SK-N-SH (cell line): ENCODE data around the gene PRMT9. TPM values are rescaled to one million over a fixed set of nuclear protein-coding genes. Genes with fewer than 3 reads are reported as not detected.

Experiments
- CTCF ChIA-PET: fragments of 300-600, 350-600 bp; formaldehyde crosslinking; extraction: SDS; loops from one replicate; lab custom pipeline; 2021; lab: Yijun Ruan, JAX
- POLR2A ChIA-PET: fragments of 350-600 bp; sonication (Branson Sonifier 250); formaldehyde crosslinking; extraction: SDS; loops from one replicate; lab custom pipeline; 2020; ENCODE audit warnings: antibody characterized with exemption, inconsistent platforms; lab: Yijun Ruan, JAX
- DNase-seq: peaks from one replicate; pipeline ENCODE4 v3.0.0; 2012
- H2AFZ ChIP-seq: fragments of 200-600 bp; sonication (generic); 2 replicates; pipeline ENCODE4 v1.8.1; 2016; ENCODE audit warnings: antibody characterized with exemption, mild to moderate bottlenecking, low read depth
- H3F3A ChIP-seq: fragments of 200-600 bp; sonication (generic); replicated peaks from 2 replicates; pipeline ENCODE3; 2016; ENCODE audit warnings: antibody characterized with exemption, mild to moderate bottlenecking; ENCODE audit not compliant: insufficient read depth
- H3K27ac ChIP-seq, 2 experiments: fragments of 200-500 bp in 1 of 2; fragments of 200-600 bp in 1 of 2; sonication (Bioruptor generic) in 1 of 2; sonication (generic), shearing (Covaris generic) in 1 of 2; 2 replicates each; pipeline versions ENCODE4 v1.5.1 to v1.6.1; 2014 to 2016; ENCODE audit warnings: low read depth in 2 of 2, inconsistent platforms in 1 of 2, low read length in 1 of 2, mild to moderate bottlenecking in 1 of 2, mixed read lengths in 1 of 2
- H3K27me3 ChIP-seq: fragments of 200-600 bp; sonication (generic), shearing (Covaris generic); 2 replicates; pipeline ENCODE4 v1.6.1; 2016; ENCODE audit warnings: mixed run types; ENCODE audit not compliant: insufficient read depth
- H3K36me3 ChIP-seq, 2 experiments: fragments of 200-500 bp in 1 of 2; fragments of 200-600 bp in 1 of 2; sonication (Bioruptor generic) in 1 of 2; sonication (generic) in 1 of 2; replicated peaks in 1 of 2; 2 replicates each; pipeline versions ENCODE3 to v1.5.1; 2014 to 2016; ENCODE audit warnings: low read length in 1 of 2, mild to moderate bottlenecking in 1 of 2; ENCODE audit not compliant: insufficient read depth in 2 of 2, control insufficient read depth in 1 of 2
- H3K4me1 ChIP-seq, 2 experiments: fragments of 200-500 bp in 1 of 2; fragments of 200-600 bp in 1 of 2; sonication (Bioruptor generic) in 1 of 2; sonication (generic), shearing (Covaris generic) in 1 of 2; 2 replicates each; pipeline versions ENCODE4 v1.5.1 to v1.6.1; 2014 to 2016; ENCODE audit warnings: low read depth in 1 of 2, low read length in 1 of 2, mixed run types in 1 of 2; ENCODE audit not compliant: insufficient read depth in 2 of 2, control insufficient read depth in 1 of 2
- H3K4me2 ChIP-seq: fragments of 200-600 bp; sonication (generic), shearing (Covaris generic); 2 replicates; pipeline ENCODE4 v1.6.1; 2017; ENCODE audit warnings: mixed run types
- H3K4me3 ChIP-seq, 2 experiments: fragments of 200-500 bp in 1 of 2; fragments of 200-600 bp in 1 of 2; sonication (Bioruptor generic) in 1 of 2; sonication (generic), shearing (Covaris generic) in 1 of 2; 2 replicates each; pipeline versions ENCODE4 v1.5.1 to v1.8.1; 2014 to 2016; ENCODE audit warnings: low read depth in 2 of 2, inconsistent platforms in 1 of 2, low read length in 1 of 2, mild to moderate bottlenecking in 1 of 2, mixed read lengths in 1 of 2, moderate library complexity in 1 of 2
- H3K79me2 ChIP-seq: fragments of 200-600 bp; sonication (generic); 2 replicates; pipeline ENCODE4 v1.8.1; 2017; ENCODE audit warnings: mild to moderate bottlenecking; ENCODE audit not compliant: insufficient read depth
- H3K9ac ChIP-seq: fragments of 200-600 bp; sonication (generic); 2 replicates; pipeline ENCODE4 v1.6.1; 2017; ENCODE audit warnings: mixed run types
- H3K9me2 ChIP-seq: fragments of 200-600 bp; sonication (generic); 2 replicates; pipeline ENCODE4 v1.6.1; 2017; ENCODE audit warnings: mixed run types
- H3K9me3 ChIP-seq: fragments of 200-600 bp; sonication (generic); 2 replicates; pipeline ENCODE4 v1.6.1; 2017; ENCODE audit warnings: mixed run types, mild to moderate bottlenecking, moderate library complexity
- H4K20me1 ChIP-seq: fragments of 200-600 bp; sonication (generic); 2 replicates; pipeline ENCODE4 v1.6.1; 2017; ENCODE audit warnings: mild to moderate bottlenecking, mixed run types; ENCODE audit not compliant: insufficient read depth
- CTCF ChIP-seq: fragments of 200-600 bp; sonication (generic); IDR thresholded peaks from 2 replicates; pipeline ENCODE4 v1.6.1; 2017; ENCODE audit warnings: antibody characterized with exemption, mild to moderate bottlenecking, moderate library complexity
- ELF1 ChIP-seq: IDR thresholded peaks from 2 replicates; pipeline ENCODE4 v1.4.0; 2012
- EP300 ChIP-seq, 2 experiments: IDR thresholded peaks; 2 replicates each; pipeline versions ENCODE4 v1.4.0 to v1.6.1; 2012; ENCODE audit warnings: borderline replicate concordance in 1 of 2, low read depth in 1 of 2, low read length in 1 of 2
- IRF3 ChIP-seq: fragments of 150-350 bp; IDR thresholded peaks from 2 replicates; pipeline ENCODE4 v1.6.1; 2016; ENCODE audit warnings: mild to moderate bottlenecking, low read depth, low read length
- RAD21 ChIP-seq: IDR thresholded peaks from 2 replicates; pipeline ENCODE4 v1.6.1; 2012; ENCODE audit warnings: mild to moderate bottlenecking, low read length
- RFX5 ChIP-seq: IDR thresholded peaks from 2 replicates; pipeline ENCODE4 v1.6.1; 2012; ENCODE audit warnings: mild to moderate bottlenecking, improper control_type of control experiment, low read length
- SMC3 ChIP-seq: IDR thresholded peaks from 2 replicates; pipeline ENCODE4 v1.6.1; 2012; ENCODE audit warnings: low read depth, low read length, improper control_type of control experiment
- WGBS: methylation state at CpG from one replicate; pipeline ENCODE4 v1.1.6; 2017; ENCODE audit warnings: low lambda C conversion rate; 5-methylcytosine and 5-hydroxymethylcytosine counted together
- polyA plus RNA-seq, 3 experiments: library from polyadenylated mRNA; depleted of rRNA; stranded (reverse); fragments of >200 nt; gene quantifications; 2 replicates each; pipeline ENCODE4 v1.2.3, GENCODE V29; 2012

PRMT9 gene
- polyA plus RNA-seq, 1 of the 3 experiments (the other 2 are of a cell fraction), result 3.9 TPM

GRCh38 chr4:147707892-147708672, 24.1 kb upstream of the PRMT9 start:
- ChIA-PET CTCF (interaction anchor here (0.6 to 8.0 kb wide), 30 partner anchors 8 to 602 kb away, joined by 3 to 182 read pairs (median 3); partner anchors contain the start of genes PRMT9 and TMEM184C), POLR2A (no interaction called here)
- Histone ChIP-seq H3K9me2 (no peaks in the 10 kb centered on the region), H3K27ac (no peak overlapping the region; a peak in 1 of 4 replicates), H3K4me3 (no peak overlapping the region; a peak in 1 of 4 replicates), H3K4me2 (no peak overlapping the region), H3K9ac (no peak overlapping the region), H3K4me1 (no peaks in the 10 kb centered on the region; a peak in 1 of 4 replicates), H3K27me3 (no peaks in the 10 kb centered on the region), H3K79me2 (no peaks in the 10 kb centered on the region), H3K36me3 (no peaks in the 10 kb centered on the region), H2AFZ (no peak overlapping the region; the same call in 1 of the 2 replicates), H3F3A (no peaks in the 10 kb centered on the region), H3K9me3 (no peaks in the 10 kb centered on the region), H4K20me1 (no peaks in the 10 kb centered on the region)
- DNase-seq, result peak; percentile 57
- TF ChIP-seq ELF1 (peak; percentile 35; the same call in 1 of the 2 replicates), EP300 (IDR thresholded peaks at IDR 0.05; ENCODE audit: borderline replicate concordance in 1 of 2, low read depth in 1 of 2, low read length in 1 of 2) (no peak), CTCF (peak; percentile 98), RAD21 (peak; percentile 85), SMC3 (peak; percentile 93)
- WGBS, result 33% methylated on average over 7 of the region's 7 CpGs

- TF ChIP-seq IRF3, result no peak
- no peak for TF ChIP-seq RFX5
- TF ChIP-seq, all 33 proteins: peak for 0
- Histone ChIP-seq H3K27ac (no peak overlapping the region), H2AFZ (no peak overlapping the region), H4K20me1 (no peaks in the 10 kb centered on the region), H3K4me3 (no peak overlapping the region), H3K4me1 (no peaks in the 10 kb centered on the region; a peak in 1 of 4 replicates), H3F3A (no peaks in the 10 kb centered on the region), H3K9me3 (peaks cover 8% of the 10 kb centered on the region; the same call in 1 of the 2 replicates), H3K9ac (no peak overlapping the region), H3K9me2 (no peaks in the 10 kb centered on the region), H3K36me3 (no peaks in the 10 kb centered on the region), H3K27me3 (no peaks in the 10 kb centered on the region), H3K4me2 (no peak overlapping the region), H3K79me2 (no peaks in the 10 kb centered on the region)
- 83% methylated on average over 1 of the region's 1 CpG for WGBS
- CTCF ChIA-PET, result interaction anchor here (1.2 kb wide), 1 partner anchor 158 kb away, joined by 3 read pairs; no protein-coding TSS in a partner anchor
- POLR2A ChIA-PET, result no interaction called here
- no peak for DNase-seq
These were observed 20.9 kb upstream of the PRMT9 start for GRCh38 chr4:147704846-147705245.
